ENCODE measurements around the gene GPR17.

The GPR17 gene

DNA sequence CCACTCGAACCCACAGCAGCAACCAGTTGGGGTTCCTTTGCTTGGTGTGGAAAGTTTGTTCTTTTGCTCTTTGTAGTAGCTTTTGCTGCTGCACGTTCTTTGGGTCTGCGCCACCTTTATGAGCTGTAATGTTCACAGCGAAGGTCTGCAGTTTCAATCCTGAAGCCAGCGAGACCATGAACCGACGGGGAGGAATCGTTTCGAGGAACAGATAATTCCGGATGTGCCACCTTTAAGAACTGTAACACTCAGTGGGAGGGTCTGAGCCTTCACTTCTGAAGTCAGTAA is 14.3 kb downstream of the GPR17 start:
- H3K4me3 Mint-ChIP-seq: no peak overlapping the region
- no peaks in the 10 kb centered on the region for H3K4me1 Mint-ChIP-seq (ENCODE audit: low read depth)
- no peaks in the 10 kb centered on the region for H3K36me3 Mint-ChIP-seq
- no peak overlapping the region for H3K27ac Mint-ChIP-seq
- H3K27me3 Mint-ChIP-seq: peaks cover 10% of the 10 kb centered on the region
- H3K9me3 Mint-ChIP-seq (ENCODE audit: low read depth): no peaks in the 10 kb centered on the region

DNA sequence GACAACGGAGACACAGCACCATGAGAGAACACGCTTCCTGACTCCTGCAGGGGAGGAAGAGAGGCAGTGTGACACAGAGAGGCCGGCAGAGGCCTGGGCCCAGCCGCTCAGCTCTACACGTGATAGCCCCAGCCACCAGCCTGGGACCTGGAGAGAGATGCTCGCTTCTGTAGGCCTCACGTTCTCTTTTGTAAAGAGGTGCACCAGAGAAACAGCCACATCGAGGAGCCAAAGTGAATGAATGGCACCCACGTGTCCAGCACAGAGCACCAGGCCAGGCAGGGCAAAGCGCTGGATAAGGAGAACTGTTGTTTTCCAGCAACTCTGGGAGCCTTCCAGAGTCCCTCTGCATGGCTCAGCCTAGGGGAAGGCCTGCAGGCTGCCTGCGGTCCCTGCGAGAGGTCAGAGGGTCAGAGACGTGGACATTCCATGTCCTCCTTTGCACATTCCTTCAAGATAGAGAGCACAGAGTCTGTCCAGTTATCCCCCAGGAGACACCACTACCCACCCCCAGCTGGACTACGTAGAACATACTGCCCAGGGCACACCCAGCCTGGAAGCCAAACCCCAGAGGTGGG is 15.2 kb downstream of the GPR17 start:
- H3K27me3 Mint-ChIP-seq: peaks cover 10% of the 10 kb centered on the region
- no peak overlapping the region for H3K27ac Mint-ChIP-seq
- H3K9me3 Mint-ChIP-seq (ENCODE audit: low read depth): no peaks in the 10 kb centered on the region
- no peaks in the 10 kb centered on the region for H3K36me3 Mint-ChIP-seq
- H3K4me1 Mint-ChIP-seq (ENCODE audit: low read depth): no peaks in the 10 kb centered on the region
- H3K4me3 Mint-ChIP-seq: no peak overlapping the region

DNA sequence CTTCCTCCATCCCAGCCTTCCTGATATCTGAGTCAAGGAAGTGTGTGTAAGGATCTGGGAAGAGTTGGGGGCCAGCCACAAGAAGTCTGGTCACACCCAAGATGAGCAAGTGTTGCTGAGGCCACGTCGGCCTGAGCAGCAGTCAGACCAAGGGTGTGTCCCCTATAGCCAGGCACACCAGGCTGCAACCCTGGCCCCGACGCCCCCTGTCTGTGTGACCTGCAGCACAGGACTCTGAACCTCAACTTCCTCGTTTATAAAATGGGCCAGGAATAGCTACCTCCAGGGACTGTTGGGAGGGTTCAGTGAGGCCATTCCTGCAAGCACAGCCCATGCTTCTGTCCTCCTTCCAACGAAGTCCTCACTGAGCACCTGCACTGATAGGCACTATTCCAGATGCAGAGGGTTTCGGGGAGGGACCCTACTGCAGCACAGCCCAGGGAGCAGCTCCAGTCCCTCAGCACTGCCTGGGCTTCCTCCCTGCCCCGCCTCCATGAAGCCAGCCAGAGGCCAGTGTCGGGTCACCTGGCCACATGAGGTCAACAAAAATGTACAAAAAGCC is 16.1 kb downstream of the GPR17 start:
- no peak overlapping the region for H3K4me3 Mint-ChIP-seq
- no peaks in the 10 kb centered on the region for H3K9me3 Mint-ChIP-seq (ENCODE audit: low read depth)
- H3K36me3 Mint-ChIP-seq: no peaks in the 10 kb centered on the region
- H3K27ac Mint-ChIP-seq: no peak overlapping the region
- H3K27me3 Mint-ChIP-seq: peaks cover 16% of the 10 kb centered on the region
- no peaks in the 10 kb centered on the region for H3K4me1 Mint-ChIP-seq (ENCODE audit: low read depth)

DNA sequence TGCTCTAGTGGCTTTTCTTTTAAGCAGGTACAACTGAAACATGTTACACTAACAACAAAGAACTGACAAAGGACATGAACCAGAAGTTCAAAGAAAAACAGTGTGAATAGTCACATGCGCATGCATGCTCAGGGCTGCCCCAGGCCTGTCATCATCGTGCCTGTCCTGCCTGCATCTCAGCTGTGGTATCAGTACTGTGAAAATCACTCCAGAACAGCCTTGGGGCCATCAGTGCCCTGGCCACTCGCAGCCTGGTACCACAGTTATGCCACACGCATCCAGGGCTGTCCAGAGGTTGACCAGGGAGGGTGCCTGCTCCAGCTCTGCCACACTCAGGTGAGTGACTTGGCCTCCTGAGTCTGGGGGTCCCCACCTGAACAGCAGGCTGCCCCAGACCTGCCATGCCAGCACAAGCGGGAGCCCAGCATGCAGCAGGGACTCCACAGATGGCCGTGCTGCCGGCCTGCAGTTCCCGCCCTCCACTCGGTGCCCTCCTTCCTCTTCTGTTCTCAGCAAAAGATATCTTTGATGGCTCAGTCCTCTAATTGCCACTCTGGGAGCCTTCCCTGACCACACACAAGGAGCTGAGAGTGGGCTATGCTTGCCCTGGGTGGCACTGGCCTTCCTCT is 17.1 kb downstream of the GPR17 start:
- Mint-ChIP-seq H3K27me3 (peaks cover 16% of the 10 kb centered on the region), H3K4me3 (no peak overlapping the region), H3K9me3 (ENCODE audit: low read depth) (no peaks in the 10 kb centered on the region), H3K4me1 (ENCODE audit: low read depth) (no peaks in the 10 kb centered on the region), H3K27ac (no peak overlapping the region), H3K36me3 (no peaks in the 10 kb centered on the region)

- Mint-ChIP-seq H3K36me3 (no peaks in the 10 kb centered on the region), H3K27me3 (peaks cover 16% of the 10 kb centered on the region), H3K4me1 (ENCODE audit: low read depth) (no peaks in the 10 kb centered on the region), H3K27ac (no peak overlapping the region), H3K4me3 (no peak overlapping the region), H3K9me3 (ENCODE audit: low read depth) (no peaks in the 10 kb centered on the region)
Observed at GRCh38 chr2:127663566-127664064, 17.7 kb downstream of the GPR17 start.

- no peaks in the 10 kb centered on the region for H3K36me3 Mint-ChIP-seq
- H3K27ac Mint-ChIP-seq: no peak overlapping the region
- peaks cover 16% of the 10 kb centered on the region for H3K27me3 Mint-ChIP-seq
- H3K4me3 Mint-ChIP-seq: no peak overlapping the region
- no peaks in the 10 kb centered on the region for H3K4me1 Mint-ChIP-seq (ENCODE audit: low read depth)
- H3K9me3 Mint-ChIP-seq (ENCODE audit: low read depth): no peaks in the 10 kb centered on the region
Observed at GRCh38 chr2:127664065-127664894, 18.3 kb downstream of the GPR17 start.

GRCh38 chr2:127664895-127665225 is 18.9 kb downstream of the GPR17 start:
- Mint-ChIP-seq H3K4me3 (no peak overlapping the region), H3K27me3 (peaks cover 18% of the 10 kb centered on the region), H3K9me3 (ENCODE audit: low read depth) (no peaks in the 10 kb centered on the region), H3K36me3 (no peaks in the 10 kb centered on the region), H3K27ac (no peak overlapping the region), H3K4me1 (ENCODE audit: low read depth) (no peaks in the 10 kb centered on the region)

DNA sequence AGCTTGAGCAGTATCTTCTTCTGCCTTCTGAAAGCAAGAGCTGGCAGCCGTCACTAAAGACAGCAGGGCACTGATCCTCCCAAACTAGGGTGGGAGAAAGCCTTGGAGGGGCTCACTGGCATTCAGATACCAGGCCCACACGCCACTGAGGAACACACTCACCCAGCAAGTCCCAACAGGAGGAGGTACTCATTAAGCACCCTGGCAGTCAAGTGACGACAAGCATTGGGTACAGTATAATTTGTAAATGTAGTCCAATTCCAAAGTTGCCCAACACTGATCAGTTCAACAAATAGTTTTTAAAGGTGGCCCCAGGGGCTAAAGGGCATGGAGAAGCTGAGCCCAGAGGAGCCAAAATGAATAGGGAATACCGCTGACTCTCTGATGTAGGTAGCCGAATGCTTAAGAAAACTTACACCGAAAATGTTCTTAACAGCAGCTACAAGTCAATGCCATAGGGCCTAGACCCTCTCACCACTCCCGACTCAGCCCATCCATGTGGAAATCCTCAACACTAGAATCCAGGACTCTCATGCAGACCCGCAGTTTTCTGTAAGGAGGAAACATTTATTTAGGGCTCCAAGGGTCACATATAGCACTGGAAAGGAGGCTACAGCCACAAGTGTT is 19.4 kb downstream of the GPR17 start:
- peaks cover 23% of the 10 kb centered on the region for H3K27me3 Mint-ChIP-seq
- no peak overlapping the region for H3K4me3 Mint-ChIP-seq
- no peaks in the 10 kb centered on the region for H3K36me3 Mint-ChIP-seq

DNA sequence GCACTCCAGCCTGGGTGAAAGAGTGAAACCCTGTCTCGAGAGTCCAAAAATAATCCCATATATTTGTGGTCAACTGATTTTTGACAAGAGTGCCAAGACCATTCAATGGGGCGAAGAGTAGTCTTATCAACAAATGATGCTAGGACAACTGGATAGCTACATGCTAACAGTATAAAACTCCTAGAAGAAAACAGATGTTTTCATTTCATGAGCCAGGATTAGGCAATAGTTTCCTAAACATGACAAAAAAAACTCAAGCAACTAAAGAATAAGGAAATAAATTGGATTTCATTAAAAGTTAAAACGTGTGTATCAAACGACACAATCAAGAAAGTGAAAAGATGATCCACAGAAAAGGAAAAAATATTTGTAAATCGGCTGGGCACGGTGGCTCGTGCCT is 23.1 kb downstream of the GPR17 start:
- H3K4me3 Mint-ChIP-seq: no peak overlapping the region
- no peaks in the 10 kb centered on the region for H3K36me3 Mint-ChIP-seq
- H3K27ac Mint-ChIP-seq: no peak overlapping the region
- peaks cover 27% of the 10 kb centered on the region for H3K27me3 Mint-ChIP-seq
- H3K4me1 Mint-ChIP-seq (ENCODE audit: low read depth): no peaks in the 10 kb centered on the region
- H3K9me3 Mint-ChIP-seq (ENCODE audit: low read depth): no peaks in the 10 kb centered on the region

More for the DNA sequence above, 19.4 kb downstream of the GPR17 start:
- no peak overlapping the region for H3K27ac Mint-ChIP-seq
- no peaks in the 10 kb centered on the region for H3K4me1 Mint-ChIP-seq (ENCODE audit: low read depth)
- no peaks in the 10 kb centered on the region for H3K9me3 Mint-ChIP-seq (ENCODE audit: low read depth)

GRCh38 chr2:127670055-127670956 is 24.4 kb downstream of the GPR17 start:
- no peaks in the 10 kb centered on the region for H3K36me3 Mint-ChIP-seq
- no peaks in the 10 kb centered on the region for H3K9me3 Mint-ChIP-seq (ENCODE audit: low read depth)
- peaks cover 4% of the 10 kb centered on the region for H3K4me1 Mint-ChIP-seq (ENCODE audit: low read depth)
- no peak overlapping the region for H3K4me3 Mint-ChIP-seq
- peaks cover 27% of the 10 kb centered on the region for H3K27me3 Mint-ChIP-seq
- H3K27ac Mint-ChIP-seq: no peak overlapping the region

DNA sequence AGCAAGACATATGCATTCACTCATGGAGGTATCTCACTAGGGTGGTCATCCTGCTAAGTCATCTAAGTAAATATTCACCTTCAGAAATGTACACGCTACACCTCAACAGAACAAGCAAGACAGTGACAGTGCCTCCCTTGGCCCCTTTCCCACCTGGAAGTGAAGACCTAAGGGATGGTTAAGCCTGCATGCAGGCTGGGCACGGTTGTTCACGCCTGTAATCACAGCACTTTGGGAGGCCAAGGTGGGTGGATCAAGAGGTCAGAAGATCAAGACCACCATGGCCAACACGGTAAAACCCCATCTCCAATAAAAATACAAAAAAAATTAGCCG is 25.0 kb downstream of the GPR17 start:
- H3K4me1 Mint-ChIP-seq (ENCODE audit: low read depth): peaks cover 8% of the 10 kb centered on the region

GRCh38 chr2:127671557-127672302 is 25.8 kb downstream of the GPR17 start:
- Mint-ChIP-seq H3K27ac (no peak overlapping the region), H3K27me3 (peaks cover 31% of the 10 kb centered on the region), H3K4me1 (ENCODE audit: low read depth) (peaks cover 11% of the 10 kb centered on the region), H3K9me3 (ENCODE audit: low read depth) (no peaks in the 10 kb centered on the region), H3K4me3 (no peak overlapping the region), H3K36me3 (no peaks in the 10 kb centered on the region)

More for the DNA sequence above, 25.0 kb downstream of the GPR17 start:
- Mint-ChIP-seq H3K9me3 (ENCODE audit: low read depth) (no peaks in the 10 kb centered on the region), H3K27ac (no peak overlapping the region), H3K4me3 (no peak overlapping the region), H3K36me3 (no peaks in the 10 kb centered on the region), H3K27me3 (peaks cover 30% of the 10 kb centered on the region)

- Mint-ChIP-seq H3K4me1 (ENCODE audit: low read depth) (peaks cover 11% of the 10 kb centered on the region), H3K4me3 (no peak overlapping the region), H3K9me3 (ENCODE audit: low read depth) (no peaks in the 10 kb centered on the region), H3K27ac (no peak overlapping the region), H3K36me3 (no peaks in the 10 kb centered on the region), H3K27me3 (peaks cover 29% of the 10 kb centered on the region)
Observed at GRCh38 chr2:127672341-127673224, 26.6 kb downstream of the GPR17 start.

Data from activated naive CD8-positive, alpha-beta T cell (primary cell).